Effector memory CD4-positive, alpha-beta T cell (primary cell): ENCODE data around the gene SLC1A7.

Source experiments
- DNase-seq, 3 donors: peaks; one replicate each; pipeline ENCODE4 v3.0.0-alpha.2; 2020
- H3K27ac ChIP-seq: 2 replicates; pipeline ENCODE4 v1.7.0; 2013; ENCODE audit warnings: mild to moderate bottlenecking, low read length, moderate library complexity; ENCODE audit not compliant: insufficient read depth, poor library complexity, severe bottlenecking
- H3K27me3 ChIP-seq: replicated peaks from 2 replicates; pipeline ENCODE4 v1.7.0; 2013; ENCODE audit warnings: mild to moderate bottlenecking, low read length; ENCODE audit not compliant: insufficient read depth, control insufficient read depth, poor library complexity, severe bottlenecking
- H3K36me3 ChIP-seq: 2 replicates; pipeline ENCODE4 v1.7.0; 2013; ENCODE audit warnings: mild to moderate bottlenecking, low read length, moderate library complexity; ENCODE audit not compliant: control insufficient read depth, insufficient read depth
- H3K4me1 ChIP-seq: 2 replicates; pipeline ENCODE4 v1.7.0; 2013; ENCODE audit warnings: low read length, mild to moderate bottlenecking; ENCODE audit not compliant: control insufficient read depth, insufficient read depth, poor library complexity, severe bottlenecking
- H3K4me3 ChIP-seq: 2 replicates; pipeline ENCODE4 v1.7.0; 2013; ENCODE audit warnings: low read length, low read depth, mild to moderate bottlenecking; ENCODE audit not compliant: insufficient read depth, poor library complexity, severe bottlenecking
- H3K9me3 ChIP-seq: 2 replicates; pipeline ENCODE4 v1.7.0; 2013; ENCODE audit warnings: mild to moderate bottlenecking, low read length, moderate library complexity; ENCODE audit not compliant: control insufficient read depth

Gene SLC1A7

DNA sequence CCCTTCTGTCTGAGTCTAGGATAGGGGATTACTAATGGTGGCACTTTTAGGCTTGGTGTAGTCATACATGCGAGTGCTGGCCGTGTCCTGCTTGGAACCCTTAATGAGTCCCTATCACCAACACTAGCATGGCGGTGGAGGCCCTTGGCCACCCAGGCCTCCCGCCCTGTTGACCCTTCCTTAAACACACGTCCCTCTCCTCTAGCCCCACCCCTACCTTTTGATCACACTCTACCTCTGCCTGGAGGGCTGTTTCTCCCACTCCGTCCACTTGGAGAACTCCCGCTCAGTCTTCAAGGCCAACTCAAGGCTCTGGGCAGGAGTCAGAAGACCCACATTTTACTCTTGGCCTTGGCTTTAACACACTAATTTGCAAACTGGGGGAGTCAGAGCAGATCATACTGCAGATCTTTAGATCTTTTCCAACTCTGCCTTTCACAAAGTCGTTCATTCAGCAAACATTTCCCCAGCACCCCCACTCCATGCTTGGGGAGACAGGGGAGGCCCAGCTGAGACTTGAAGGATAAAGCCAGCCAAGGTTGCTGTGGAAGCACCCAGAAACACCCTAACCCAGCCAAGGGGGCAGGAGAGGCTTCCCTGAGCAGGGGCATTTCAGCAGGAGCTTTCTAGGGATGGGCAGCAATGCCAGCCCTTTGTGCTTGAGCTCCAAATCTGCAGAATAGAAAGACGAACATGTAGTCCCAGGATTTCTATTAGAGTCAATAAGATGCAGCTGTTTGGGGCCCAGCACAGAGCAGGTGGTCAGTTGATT lies 78.5 kb downstream of the SLC1A7 start:
- Histone ChIP-seq H3K4me1 (peaks cover 10% of the 10 kb centered on the region), H3K27ac (no peak overlapping the region), H3K4me3 (no peak overlapping the region), H3K27me3 (peaks cover 25% of the 10 kb centered on the region), H3K36me3 (no peaks in the 10 kb centered on the region), H3K9me3 (no peaks in the 10 kb centered on the region)
- DNase-seq: no peak

DNA sequence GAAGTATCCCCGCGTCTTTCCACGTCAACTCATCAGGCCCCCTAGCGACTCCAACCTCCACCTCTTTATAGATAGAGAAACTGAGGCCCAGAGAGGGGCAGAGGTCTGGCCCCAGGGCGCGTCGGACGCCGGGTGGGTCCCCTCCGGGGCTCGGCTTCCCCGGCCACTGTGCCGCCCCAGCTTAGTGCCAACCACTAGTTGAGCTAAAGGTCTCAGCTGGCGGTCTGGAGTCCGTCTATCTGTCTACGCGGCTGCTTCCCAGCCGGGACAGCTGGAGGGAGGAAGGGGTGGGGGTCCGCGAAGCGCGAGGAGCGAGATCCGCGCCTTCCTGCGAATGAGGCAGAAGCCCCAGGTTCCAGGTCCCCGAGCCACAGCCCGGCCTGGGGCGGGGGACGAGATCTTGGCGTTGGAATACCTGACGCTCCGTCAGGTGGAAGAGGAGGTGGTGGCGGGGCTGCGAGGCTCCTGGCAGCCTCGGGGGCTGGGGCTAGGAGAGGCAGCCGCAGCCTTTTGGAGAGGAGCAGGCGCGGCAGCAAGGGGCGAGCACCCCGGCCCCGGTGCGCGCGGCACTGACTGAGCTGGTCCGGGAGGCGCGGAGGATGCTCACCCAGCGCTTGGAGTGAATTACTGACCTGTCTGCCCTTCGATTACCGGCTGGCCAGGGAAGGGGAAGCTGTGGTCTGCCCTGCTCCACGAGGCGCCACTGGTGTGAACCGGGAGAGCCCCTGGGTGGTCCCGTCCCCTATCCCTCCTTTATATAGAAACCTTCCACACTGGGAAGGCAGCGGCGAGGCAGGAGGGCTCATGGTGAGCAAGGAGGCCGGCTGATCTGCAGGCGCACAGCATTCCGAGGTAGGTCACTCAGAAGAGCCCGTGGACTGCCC lies 79.5 kb downstream of the SLC1A7 start:
- peak overlapping the region; percentile 37 for H3K4me3 ChIP-seq
- no peaks in the 10 kb centered on the region for H3K9me3 ChIP-seq
- H3K36me3 ChIP-seq: no peaks in the 10 kb centered on the region
- peaks cover 10% of the 10 kb centered on the region for H3K4me1 ChIP-seq
- H3K27ac ChIP-seq: no peak overlapping the region
- DNase-seq: no peak
- peaks cover 25% of the 10 kb centered on the region for H3K27me3 ChIP-seq

DNA sequence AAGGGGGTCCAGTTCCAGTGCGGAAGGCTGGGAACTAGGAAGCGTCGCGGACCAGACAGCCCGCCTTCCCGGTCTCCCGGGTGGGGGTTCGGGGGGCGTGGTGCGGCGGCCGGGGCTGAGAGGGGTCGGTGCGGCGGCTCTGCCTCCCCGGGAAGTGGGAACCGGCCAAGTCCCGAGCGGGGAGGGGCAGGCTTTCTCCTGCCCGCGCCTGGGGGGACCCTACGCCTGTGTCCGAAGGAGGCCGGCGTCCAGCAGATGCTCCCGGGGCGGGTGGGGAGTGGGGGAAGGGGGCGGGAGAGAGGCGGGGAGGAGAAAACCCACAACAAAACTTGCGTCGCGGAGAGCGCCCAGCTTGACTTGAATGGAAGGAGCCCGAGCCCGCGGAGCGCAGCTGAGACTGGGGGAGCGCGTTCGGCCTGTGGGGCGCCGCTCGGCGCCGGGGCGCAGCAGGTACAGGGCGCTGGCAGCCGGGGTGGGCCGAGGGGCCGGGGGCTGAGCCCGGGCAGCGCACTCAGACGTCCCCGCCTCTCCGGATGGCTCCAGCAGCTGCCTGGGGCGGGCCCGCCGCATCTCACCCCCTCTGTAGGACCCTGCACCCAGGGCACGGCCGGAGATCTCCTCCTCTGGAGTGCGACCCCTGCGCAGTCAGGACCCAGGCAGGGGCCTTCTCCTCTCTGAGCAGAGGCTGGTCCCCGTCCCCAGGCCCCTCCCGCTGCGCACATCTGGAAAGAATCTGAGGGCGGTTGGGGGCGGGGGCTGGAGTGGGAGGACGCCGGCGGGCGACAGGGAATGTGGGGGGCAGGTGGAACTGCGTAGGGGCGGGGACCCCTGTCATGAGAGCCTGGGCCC lies 80.4 kb downstream of the SLC1A7 start, which contains the start of gene PODN:
Gene PODN (plus strand): TSS at position 355 of the 849 bp plus-strand sequence. CDS start 7,643 bp downstream, outside the sequence.
- Histone ChIP-seq H3K36me3 (no peaks in the 10 kb centered on the region), H3K4me3 (peak within 1 kb of the TSS; percentile 37), H3K27ac (no peak within 1 kb of the TSS), H3K4me1 (peaks cover 10% of the 10 kb centered on the region), H3K27me3 (peaks cover 25% of the 10 kb centered on the region), H3K9me3 (no peaks in the 10 kb centered on the region)
- no peak for DNase-seq

DNA sequence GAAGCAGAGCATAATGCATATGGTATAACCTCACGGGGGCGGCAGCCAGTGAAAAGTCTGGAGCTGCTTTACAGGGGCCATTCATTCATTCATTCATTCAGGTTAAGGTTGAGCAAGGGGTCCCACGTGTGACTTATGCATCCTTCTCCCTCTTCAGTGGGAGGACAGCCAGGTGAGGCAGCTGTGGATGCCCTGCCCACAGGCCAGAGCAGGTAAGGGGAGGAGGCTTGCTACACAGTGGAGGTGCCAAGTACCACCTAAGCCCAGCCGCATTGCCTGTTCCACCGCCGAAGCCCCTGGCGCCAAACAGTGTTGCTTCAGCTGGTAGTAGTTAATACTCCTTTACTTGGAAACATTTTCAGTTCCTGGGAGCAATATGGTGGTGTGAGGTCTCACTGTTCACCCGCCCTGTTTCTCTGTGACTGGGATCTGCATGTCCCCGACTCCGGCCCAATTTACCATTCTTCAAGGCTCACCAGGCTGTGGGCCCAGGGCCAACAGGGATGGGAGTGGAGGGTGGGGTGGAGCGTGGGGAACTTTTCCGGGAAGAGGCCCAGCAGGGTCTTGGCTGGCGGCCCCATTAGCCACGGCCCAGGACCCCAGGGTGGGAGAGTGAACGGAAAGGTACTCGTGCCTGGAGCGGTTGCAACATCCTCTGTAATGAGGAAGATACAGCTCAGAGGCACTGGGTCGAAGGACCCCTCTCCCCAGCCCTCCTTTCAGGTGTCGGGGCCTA lies 81.1 kb downstream of the SLC1A7 start:
- Histone ChIP-seq H3K27ac (no peak overlapping the region), H3K27me3 (peaks cover 25% of the 10 kb centered on the region), H3K9me3 (no peaks in the 10 kb centered on the region), H3K4me1 (peaks cover 10% of the 10 kb centered on the region), H3K4me3 (no peak overlapping the region), H3K36me3 (no peaks in the 10 kb centered on the region)
- no peak for DNase-seq

DNA sequence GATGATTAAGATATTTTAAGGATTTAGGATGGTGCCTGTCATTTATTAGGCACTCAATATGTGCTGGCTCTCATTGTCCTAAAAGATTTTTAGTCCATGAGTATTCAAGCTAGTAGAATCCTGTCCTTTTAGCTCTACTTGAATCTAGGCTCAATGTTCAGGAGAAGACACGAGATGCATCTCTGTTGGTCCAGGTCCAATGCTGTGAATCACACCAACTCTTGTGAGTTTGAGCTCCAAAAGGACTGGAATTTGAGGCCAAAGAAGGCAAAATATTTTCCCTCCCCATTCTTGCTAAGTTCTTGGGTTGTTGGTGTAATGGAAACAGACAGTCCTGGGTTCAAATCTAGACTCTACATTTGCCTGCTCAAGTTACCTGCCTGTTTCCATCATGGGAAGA lies 81.9 kb downstream of the SLC1A7 start:
- peaks cover 10% of the 10 kb centered on the region for H3K4me1 ChIP-seq
- peaks cover 25% of the 10 kb centered on the region for H3K27me3 ChIP-seq
- no peak overlapping the region for H3K4me3 ChIP-seq
- H3K27ac ChIP-seq: no peak overlapping the region
- no peaks in the 10 kb centered on the region for H3K9me3 ChIP-seq
- no peaks in the 10 kb centered on the region for H3K36me3 ChIP-seq
- DNase-seq: no peak

DNA sequence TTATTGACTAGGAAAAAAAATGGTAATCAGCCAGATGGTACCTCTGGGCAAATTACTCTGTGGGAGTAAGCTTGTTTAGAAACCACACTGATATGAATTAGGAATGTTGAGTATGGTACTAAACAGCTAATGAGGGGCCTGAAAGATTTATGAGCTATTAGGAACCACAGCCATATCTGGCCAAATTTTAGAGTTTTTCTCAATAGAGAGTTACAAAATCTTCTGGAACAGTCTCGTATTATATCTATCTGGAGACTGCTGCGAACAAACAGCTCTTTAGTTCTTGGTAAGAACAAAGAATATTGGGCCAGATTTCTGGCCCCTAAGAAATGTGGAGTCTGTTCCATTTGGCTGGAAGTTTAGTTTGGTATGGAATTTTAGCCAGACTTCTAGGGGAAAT lies 85.3 kb downstream of the SLC1A7 start:
- Histone ChIP-seq H3K4me3 (no peak overlapping the region), H3K36me3 (no peaks in the 10 kb centered on the region), H3K4me1 (no peaks in the 10 kb centered on the region), H3K9me3 (no peaks in the 10 kb centered on the region), H3K27me3 (peaks cover 8% of the 10 kb centered on the region), H3K27ac (no peak overlapping the region)
- DNase-seq: no peak

DNA sequence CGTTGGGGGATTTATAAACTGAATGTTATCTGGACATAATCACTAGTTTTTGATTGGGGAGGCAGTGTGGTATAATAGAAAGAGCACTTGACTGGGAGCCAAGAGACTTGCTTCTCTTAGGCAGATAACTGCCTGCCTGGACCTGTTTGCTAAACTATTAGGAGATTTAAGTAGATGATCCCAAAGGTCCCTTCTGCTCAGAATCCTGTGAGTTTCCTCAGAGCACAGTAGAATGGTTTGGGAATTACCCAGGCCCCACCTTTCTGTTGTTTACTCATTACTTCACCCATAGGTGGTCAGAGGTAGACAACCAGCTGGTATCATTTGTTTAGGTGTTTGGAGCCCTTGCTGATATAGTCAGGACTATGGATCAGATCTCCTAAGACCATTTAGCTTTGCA lies 90.8 kb downstream of the SLC1A7 start:
- Histone ChIP-seq H3K4me3 (no peak overlapping the region), H3K4me1 (no peaks in the 10 kb centered on the region), H3K36me3 (peaks cover 27% of the 10 kb centered on the region), H3K9me3 (no peaks in the 10 kb centered on the region), H3K27me3 (no peaks in the 10 kb centered on the region), H3K27ac (no peak overlapping the region)
- no peak for DNase-seq

DNA sequence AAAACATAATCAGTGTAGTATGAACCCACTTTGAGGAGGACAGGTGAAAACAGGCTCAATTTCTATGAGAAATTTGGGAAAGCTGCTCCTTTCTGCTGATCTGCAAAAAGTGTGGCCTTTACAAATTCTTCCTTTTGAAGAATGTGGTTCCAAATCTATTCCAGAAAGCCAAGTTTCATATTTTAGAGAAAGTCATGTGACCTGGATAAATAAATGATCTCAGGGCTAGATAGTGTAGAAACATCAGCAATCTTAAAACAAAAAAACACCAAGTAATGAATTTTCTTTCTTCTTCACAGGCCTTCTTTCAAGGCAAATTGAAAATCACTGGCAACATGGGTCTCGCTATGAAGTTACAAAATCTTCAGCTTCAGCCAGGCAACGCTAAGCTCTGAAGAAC lies 92.1 kb downstream of the SLC1A7 start:
- Histone ChIP-seq H3K27ac (no peak overlapping the region), H3K36me3 (peaks cover 27% of the 10 kb centered on the region), H3K27me3 (no peaks in the 10 kb centered on the region)

DNA sequence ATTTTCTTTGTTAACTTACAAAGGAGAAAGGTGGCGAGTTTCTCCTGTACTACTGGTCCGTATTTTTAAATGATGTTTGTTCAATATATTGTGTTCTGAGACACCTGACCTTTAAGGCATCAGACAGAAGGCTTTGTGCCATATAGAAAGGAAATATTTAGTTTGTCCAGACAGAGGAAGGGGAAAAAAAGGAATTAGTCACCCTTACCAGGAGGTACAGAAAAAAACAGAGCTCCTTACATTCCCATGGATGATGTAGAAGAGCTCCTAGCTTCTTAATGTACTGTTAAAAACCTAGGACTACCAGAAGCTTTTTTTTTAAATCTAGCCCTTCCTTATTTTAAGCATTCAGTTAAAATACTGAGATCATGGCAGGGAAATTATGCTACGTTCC lies 92.9 kb downstream of the SLC1A7 start:
- DNase-seq: no peak
- H3K36me3 ChIP-seq: peaks cover 27% of the 10 kb centered on the region
- no peaks in the 10 kb centered on the region for H3K27me3 ChIP-seq
- no peaks in the 10 kb centered on the region for H3K9me3 ChIP-seq
- no peak overlapping the region for H3K4me3 ChIP-seq
- H3K4me1 ChIP-seq: no peaks in the 10 kb centered on the region
- H3K27ac ChIP-seq: no peak overlapping the region

More for the DNA sequence above, 92.1 kb downstream of the SLC1A7 start:
- no peak overlapping the region for H3K4me3 ChIP-seq
- no peaks in the 10 kb centered on the region for H3K4me1 ChIP-seq
- no peak for DNase-seq
- H3K9me3 ChIP-seq: no peaks in the 10 kb centered on the region
